HG02623 (cell line): ENCODE results near the gene HAND2.

ENCODE experiments used
- ATAC-seq: cut with Tn5 transposase; IDR thresholded peaks from one replicate; pipeline ENCODE4 v1.9.1; 2021; ENCODE audit warnings: moderate library complexity; ENCODE audit not compliant: unreplicated experiment

The HAND2 gene

DNA sequence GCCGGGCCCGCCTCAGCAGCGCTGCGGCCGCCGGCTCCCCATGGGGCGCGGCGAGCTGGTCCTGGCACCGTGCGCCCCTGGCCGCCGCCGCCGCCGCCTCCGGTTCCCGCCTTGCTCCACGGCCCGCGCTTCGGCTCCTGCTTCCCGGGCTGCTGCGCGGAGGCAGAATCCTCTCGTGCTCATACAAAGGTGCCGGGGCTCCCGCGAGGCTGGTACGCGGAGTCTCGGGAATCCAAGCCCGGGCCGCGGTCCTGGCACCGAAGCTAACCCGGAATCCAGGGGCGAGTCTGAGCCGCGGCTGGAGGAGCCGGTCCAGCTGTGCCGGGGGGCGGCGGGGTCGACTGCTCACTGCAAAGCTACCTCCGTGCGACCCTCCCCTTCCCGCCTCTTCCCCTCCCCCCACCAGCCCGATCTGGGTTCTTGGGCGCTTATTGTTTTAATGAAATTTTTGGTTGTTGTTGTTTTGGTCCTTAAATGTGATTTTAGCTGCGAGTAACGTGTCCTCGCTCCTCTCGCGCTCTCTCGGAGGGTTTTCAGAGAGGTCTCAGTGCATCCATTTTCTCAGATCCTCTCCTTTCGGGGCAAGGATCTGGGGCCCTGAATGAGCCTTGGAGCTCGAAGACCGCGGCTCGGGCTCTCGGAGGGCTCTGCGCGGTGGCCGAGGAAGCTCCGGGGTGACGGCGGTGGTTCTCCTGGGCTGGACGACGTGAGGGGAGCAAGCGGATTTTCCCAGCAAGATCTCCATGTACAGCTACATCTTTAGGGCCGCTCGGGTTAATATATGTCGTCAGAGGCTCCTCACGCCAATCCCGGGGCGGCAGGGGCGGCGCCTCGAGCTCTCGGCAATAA, at the start of gene HAND2:
Gene HAND2, minus strand, starts transcription at position 753 of the 849 bp plus-strand sequence. CDS start 940 bp downstream, outside the sequence.
- ATAC-seq: no peak

DNA sequence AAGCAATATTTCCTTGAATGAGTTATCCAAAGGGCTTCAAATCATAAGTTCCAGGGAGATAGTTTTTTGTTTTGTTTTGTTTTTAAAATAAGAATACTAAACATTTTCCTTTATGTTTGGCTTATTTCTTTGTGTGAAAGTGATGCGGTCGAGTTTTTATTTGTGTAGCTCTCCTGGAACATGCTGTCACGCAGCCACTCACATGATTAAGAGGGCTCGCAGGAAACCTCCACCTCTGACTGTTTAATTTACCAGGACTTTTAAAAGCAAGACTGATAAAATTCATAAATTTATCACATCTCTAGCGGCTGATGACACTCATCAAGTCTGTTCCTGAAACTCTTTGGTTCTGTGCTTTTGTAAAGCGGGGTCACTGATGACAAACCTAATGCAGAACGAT, 48.9 kb upstream of the HAND2 start:
- no peak for ATAC-seq

DNA sequence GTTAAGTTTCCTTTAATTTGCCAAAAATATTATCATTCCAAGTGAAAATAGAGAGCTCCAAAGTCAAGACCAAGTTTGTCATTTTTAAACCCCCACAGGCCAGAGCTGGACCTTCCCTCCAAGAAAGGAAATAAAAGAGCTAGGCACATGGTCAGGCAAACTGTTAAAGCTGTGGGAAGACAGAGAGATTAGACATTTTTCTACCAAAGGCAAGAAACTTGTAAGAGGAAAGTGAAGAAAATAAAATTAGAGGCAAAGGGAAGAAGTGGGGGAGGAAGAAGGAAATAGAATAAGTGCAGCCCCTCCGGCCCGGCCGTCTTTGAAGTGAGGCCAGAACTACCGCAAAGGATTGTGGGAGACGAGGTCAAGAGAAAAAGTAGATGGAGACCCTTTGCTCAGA, 47.9 kb upstream of the HAND2 start:
- ATAC-seq: no peak

DNA sequence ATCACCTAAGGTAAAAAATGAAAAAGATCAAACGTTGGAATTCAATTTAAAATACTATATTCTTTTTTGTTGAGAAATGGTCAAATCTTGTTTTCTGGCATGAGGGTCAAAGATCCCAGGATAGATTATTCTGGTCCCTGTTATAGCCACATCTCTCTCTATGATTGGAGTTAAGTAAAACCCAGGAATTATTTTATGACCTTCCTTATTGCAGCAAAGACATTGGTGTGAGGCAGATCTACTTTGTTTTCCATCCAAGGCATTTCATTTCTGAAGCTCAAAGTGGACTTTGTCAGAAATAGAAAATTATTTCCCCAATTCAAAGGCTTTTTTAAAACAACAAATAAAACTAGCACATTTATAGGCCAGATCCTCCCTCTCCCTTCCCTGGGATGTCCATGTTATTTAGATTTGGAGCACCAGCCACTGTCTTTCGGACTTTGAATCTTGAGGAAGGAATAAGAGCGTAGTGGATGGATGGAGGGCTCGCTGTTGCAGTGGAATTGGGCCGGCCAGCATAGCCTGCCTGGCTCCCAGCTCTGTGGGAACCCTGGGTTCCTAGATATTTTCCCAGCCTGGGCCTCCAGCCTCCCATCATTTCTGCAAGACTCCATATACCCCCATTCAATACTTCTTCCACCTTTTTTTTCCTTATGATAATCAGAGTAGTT, 45.6 kb upstream of the HAND2 start:
- ATAC-seq: no peak

DNA sequence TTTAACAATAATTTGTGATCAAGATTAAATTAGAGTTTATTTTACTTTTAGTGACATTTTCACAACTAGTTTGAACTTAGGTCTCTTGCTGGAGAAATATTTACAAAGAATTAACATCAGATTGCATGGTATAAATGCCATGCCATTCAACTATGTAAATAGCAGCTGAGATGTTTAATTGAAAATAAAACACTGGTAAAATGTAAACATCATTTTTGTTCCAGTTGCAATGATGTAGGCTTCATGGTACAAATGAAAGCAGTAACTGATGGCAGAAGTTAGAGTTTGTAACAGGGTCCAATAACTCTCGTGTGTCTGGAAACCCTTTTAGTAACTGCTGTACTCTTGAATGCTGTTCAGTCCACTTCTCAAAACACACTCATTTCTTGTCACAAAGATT, 43.7 kb upstream of the HAND2 start:
- ATAC-seq: no peak

DNA sequence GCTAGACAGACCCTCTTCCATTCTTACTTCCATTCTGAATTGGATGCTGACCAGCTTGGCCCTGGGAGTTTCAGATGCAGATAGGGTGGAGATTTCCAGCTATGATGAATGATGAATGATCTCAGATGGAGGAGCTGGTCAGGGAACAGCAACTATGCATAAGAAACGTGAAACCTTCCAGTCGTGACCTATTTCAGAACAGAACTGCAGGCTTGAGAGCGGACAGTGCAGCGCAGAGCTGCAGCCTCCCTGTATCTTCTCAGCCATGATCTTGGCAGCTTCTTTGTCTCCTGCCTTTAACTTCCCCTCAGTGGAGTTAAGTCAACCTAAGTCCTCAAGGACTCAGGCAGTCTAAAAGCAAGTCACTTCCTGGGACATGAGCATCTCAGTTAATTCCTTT, 43.3 kb upstream of the HAND2 start:
- no peak for ATAC-seq

DNA sequence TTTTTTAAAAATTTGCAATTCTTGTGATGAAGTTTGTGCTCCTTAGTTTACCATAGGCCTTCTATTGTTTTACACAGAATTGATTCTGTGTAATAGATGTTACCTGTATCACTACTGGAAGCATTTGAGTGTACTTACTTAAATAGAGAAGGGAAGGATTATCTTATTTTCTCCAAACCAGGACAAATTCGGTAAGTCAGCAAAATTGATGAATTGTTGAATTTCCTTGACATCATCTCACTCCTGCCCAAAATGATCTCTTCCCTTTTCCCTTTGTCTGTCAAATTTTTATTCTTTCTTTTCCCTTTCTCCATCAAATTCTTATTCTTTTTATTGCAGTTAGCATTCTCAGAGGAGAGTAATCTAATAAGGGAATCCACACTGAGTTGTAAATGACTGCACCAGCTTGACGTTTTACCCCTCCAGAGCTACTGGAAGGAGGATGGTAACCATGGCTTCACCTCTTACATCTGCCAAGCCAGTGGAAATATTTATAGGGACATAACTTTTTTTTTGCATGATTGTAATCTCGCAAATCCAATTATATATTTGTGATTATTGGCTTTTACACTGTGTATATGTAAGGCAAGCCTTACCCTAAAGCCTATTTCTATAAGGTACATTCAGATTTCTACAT, 42.6 kb upstream of the HAND2 start:
- ATAC-seq: no peak

DNA sequence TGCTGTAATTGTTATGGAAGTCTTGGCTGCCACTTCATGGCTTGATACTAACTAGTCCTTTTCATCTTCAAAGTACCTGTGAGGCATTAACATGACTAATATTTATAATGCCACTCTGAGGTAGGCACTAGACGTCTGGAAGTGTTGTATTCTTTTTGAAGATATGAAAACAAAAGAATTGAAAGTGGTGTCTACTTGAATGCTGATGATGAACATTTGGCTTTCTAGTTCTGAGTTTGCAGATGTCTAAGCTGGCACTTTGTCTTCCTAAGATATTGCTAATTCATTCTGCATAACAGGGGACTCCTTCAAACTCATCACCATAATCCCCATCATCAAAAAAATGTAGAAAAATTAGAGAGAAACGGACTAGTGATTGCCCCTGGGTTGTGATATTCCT, 41.6 kb upstream of the HAND2 start:
- no peak for ATAC-seq

DNA sequence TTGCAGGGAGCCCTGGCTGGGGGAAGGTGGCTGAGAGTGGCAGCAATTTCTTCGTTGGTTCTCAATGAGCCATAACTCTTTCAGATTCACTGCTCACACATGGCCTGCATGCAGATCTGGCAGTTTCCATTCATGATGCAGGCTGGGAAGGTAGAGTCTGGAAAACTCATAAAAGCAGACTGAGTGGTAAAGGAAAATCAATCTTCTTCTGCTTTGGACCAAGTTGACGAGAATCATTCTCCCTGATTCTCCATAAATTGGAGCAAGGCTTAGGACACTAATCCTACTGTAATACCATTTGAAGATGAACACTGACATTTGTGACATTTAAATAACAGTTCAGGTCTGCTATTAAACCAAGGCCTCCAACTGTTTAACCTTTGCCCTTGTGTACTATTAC, 35.3 kb upstream of the HAND2 start:
- no peak for ATAC-seq

DNA sequence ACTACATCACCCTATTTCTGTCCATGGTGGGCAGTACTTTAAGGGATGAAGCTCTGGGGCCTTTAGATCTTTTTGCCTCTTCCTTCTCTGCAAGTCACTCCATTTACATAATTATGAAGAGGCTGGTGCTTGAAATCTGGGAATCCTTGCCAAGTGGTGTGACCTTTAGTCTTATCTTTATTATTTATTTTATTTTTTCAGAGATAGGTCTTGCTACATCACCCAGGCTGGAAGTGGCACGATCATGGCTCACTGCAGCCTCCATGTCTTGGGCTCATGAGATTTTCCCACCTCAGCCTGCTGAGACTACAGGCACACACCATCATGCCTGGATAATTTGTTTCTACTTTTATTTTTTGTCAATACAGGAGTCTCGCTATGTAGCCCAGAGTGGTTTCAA, 34.4 kb upstream of the HAND2 start:
- ATAC-seq: no peak

DNA sequence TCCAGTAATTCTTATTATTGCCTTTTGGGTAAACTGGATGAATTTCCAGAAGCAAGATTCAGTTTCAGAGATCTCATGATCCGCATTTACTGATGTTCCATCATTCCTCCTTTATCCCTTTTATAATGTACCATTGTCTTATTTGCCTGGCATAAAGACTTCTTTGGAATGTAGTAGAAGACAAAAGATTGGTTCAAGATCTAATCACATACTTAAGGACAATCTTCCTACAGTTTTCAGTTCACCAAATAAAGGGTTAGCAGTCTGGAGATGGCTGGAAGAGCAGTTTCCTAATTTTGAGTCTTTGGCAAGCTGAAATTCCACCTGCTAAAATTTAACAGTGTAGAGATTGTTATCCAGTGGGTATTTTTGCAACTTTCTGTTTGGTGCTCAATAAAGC, 30.9 kb upstream of the HAND2 start:
- no peak for ATAC-seq

DNA sequence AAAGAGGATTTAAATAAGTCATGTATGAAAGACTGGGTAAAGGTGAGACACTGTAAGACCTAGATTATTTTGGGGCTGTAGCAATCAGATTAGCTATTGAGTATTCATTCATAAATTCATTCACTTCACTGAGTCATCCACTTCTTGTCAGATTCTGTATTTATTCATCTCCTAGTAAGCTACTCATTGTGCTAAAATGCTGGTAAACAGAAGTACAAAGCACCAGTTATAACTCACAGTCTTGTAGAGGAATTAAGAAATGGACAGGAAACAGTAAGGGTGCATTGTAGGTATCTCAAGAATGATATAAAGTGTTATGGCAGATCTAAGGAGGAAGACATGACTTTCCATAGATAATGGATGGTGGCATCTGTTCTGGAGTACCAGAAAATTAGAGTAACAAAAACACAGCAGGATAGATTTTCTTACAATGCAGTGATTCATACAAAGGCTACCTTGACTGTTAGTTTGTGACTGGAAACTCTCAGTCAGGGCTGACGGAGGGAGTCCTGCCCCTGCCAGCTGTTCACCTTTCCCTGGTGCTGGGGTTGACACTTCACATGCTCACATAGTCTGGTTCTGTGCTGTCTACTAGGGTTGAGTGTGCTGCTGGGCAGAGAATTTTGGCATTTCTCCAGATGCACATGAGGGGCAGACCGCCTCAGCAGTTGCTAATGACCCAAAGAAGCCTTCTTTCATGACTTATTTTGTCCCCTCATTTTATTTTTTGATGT, 26.5 kb upstream of the HAND2 start:
- no peak for ATAC-seq

DNA sequence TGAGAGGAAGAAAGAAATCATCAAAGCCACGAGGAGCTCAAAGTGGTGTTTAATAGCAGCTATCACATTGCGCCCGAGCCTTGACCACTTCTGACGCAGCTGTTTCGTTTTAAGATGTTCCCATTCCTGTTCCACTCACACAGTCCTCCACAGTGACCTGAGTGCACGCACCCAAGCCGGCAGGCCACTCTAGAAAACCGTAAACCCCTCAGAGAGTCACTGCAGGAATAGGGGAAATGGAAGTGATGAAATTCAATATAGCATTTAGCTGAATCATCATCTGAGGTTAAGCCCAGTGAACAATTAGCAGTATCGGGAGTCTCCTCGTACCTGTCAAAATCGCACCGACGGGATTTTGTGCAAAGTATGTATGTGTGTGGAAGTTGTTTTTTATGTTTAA, 17.9 kb upstream of the HAND2 start:
- no peak for ATAC-seq

DNA sequence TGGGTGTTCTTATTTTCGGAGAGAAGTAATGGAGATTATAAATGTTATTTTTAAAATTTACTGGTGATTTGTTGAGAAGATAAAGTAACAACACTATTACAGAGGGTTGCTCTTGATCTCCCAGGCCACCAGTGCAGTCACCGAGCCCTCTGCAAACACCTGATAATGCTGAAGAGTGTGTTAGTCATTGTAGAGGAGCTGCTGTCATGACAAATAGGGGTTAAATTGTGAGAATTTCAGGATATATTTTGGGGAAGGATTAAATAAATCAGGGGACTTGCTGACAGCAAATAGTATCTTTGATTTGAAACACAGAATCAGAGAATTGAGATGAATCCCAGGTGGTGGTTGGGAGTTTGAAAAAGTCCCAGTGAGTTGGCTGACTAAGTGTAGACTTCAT, 16.7 kb upstream of the HAND2 start:
- ATAC-seq: no peak

DNA sequence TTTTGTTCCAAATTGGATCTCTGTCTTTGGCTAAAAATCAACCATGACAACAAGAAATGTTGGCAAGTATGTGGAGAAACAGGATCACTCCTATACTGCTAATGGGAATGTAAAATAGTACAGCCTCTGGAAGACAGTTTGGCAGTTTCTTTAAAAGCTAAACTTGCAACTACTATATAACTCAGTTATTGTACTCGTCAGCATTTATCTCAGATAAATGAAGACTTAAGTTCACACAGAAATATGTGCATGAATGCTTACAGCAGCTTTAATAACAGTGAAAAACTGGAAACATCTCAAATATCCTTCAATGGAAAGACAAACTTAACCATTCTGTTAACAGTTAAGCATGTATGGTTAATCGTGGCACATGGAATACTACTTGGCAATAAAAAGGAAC, 15.4 kb upstream of the HAND2 start:
- ATAC-seq: no peak

DNA sequence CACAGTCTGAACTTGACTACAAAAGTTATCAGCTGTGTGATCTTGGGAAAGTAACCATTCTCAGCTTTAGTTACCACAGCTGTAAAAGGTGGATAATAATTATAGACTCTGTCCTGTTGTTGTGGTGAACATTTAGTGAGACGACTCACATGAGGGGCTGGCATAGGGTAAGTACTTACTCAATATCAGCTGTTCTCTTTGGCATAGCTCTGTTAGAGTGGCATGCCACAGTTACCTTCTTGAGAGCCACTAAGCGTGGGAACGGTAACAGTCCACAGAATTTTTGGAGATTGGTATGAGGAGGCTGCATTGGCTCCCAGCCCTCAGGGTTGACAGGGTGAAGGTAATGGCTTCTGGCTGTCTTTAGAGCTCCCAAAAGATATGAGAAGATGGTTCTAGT, 13.2 kb upstream of the HAND2 start:
- no peak for ATAC-seq

DNA sequence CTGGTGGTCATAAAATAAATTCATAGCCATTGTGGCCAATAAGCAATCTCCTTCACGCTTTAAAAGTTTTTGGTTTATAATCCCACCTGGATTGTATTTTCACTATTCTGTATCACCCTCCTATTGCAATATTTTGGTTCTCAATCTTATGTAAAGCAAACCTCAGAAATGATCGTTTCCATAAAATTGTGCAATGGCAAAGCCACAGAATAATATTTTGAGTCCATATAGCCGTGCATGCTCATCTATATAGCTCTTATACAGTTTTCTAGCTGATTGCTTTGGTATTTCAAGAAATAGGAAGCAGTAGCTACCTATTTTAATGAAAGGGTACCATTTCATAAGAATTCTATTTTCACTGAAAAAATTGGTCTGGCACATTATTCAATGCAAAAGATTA, 10.0 kb upstream of the HAND2 start:
- no peak for ATAC-seq

DNA sequence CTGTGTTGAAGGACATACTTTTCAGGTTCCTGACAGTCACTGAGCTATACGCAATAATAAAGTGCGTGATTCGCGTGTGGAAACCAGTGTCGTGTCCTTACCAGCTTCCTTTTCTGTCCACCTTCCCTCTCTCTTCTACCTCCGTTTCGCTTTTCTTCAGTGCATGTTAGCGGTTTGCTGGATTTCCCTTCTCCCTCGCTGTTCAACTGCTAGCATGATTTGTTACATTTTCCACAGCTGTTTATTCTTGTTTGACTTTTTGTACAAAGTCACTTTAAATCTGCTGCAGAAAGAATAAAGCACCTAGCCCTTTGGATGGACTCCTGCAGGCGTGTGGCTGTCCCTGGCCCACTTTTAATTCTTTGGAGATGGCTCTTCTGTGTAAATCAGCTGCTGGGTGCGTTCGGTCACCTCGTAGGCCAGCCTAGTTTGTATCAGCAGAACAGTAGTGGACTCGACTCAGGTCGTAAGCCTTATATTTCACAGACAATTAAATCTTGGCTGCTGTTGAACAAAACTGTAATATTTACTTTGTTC, 8.9 kb upstream of the HAND2 start:
- no peak for ATAC-seq

DNA sequence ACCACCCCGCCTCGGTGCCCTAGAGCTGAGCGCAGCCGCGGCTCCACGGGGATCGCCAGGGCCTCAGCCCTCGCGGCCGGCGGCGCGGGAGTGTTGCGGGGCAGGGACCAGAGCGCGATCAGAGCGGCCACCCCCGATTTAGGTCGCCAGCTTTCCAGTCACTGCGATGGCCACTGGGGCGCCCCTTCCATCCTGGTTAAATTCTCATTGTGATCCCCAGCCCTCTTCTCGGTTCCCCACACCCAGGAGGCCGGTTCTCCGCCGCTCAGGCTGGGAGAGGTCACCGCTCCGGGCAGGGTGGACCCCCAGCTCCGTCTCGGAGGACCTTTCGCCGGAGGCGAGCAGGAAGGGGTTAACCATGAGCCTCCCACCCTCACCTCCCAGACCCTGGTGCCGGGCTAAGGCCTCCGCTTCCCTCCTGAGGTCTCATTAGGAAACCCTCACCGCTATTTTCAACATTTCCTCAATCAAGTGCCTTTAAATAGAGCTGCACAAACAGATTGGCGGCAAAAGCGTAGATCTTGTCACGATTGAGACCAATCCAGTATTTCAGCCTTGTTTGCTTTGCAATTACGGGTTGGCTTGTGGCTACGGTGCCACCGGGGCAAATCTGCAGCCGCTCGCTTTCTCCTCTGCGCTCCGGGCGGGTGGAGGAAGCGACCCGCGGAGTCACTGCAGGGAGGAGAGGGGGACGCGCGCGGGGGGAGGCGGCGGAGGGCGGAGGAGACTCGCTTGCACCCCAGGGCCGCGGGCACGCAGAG, 8.3 kb upstream of the HAND2 start:
- ATAC-seq: no peak

DNA sequence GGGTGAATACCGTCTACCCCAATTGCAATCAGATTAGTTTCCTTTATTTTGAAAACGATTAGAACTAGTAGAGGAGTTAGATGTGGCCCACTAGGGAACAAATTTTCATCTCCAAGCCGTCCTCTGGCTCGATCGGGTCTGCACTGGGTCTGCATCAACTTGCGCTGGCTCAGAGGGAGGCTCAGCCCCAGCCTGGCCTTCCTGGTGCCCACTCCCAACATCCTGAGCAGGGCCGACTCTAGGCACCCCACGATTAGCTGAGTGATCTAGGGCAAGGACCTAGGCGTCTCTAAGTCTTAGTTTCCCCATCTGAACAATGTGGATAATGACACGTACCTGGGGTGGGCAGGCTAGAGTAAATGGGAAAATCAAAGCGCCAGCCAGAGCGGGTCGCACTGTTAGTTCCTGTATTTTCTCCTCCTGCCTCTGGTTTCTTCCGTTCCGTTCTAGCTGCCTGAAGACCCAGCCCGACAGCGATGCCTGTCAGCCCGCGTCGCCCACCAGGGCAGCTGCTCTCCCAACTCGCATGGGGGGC, 7.7 kb upstream of the HAND2 start:
- ATAC-seq: no peak
